Type B pancreatic cell (in vitro differentiated cells): ENCODE measurements around the gene ABCG5. TPM values are rescaled to one million over a fixed set of nuclear protein-coding genes. Genes with fewer than 3 reads are reported as not detected.

ENCODE experiments used
- DNase-seq: peaks from one replicate; pipeline ENCODE4 v3.0.0; 2021; ENCODE audit warnings: mixed read lengths; ENCODE audit not compliant: unreplicated experiment; ENCODE audit errors: extremely low spot score
- H3K27ac Mint-ChIP-seq: 2 replicates; pipeline ENCODE4 v1.8.0; 2021; ENCODE audit warnings: mild to moderate bottlenecking, mixed read lengths
- H3K27me3 Mint-ChIP-seq: 2 replicates; pipeline ENCODE4 v1.8.0; 2021; ENCODE audit warnings: mixed read lengths
- H3K36me3 Mint-ChIP-seq: 2 replicates; pipeline ENCODE4 v1.8.0; 2021; ENCODE audit warnings: mixed read lengths
- H3K4me1 Mint-ChIP-seq: one replicate; pipeline ENCODE4 v1.8.0; 2021; ENCODE audit warnings: mixed read lengths; ENCODE audit not compliant: unreplicated experiment
- H3K4me3 Mint-ChIP-seq: 2 replicates; pipeline ENCODE4 v1.8.0; 2021; ENCODE audit warnings: mild to moderate bottlenecking, mixed read lengths
- H3K9me3 Mint-ChIP-seq: 2 replicates; pipeline ENCODE4 v1.8.0; 2021; ENCODE audit warnings: mixed read lengths
- total RNA-seq: library from RNA; stranded (reverse); gene quantifications from 2 replicates; pipeline ENCODE4 v1.2.1, GENCODE V29; 2021; ENCODE audit warnings: low replicate concordance
- TF ChIP-seq, protein P1 (sequence below): fragments of 200-600 bp; sonication (generic); conservative IDR thresholded peaks from 2 replicates; pipeline ENCODE4 v1.5.0; 2021; ENCODE audit warnings: antibody characterized with exemption, mild to moderate bottlenecking

The ABCG5 gene
- total RNA-seq, 1 donor from 2014 or later: 0.10 TPM

DNA sequence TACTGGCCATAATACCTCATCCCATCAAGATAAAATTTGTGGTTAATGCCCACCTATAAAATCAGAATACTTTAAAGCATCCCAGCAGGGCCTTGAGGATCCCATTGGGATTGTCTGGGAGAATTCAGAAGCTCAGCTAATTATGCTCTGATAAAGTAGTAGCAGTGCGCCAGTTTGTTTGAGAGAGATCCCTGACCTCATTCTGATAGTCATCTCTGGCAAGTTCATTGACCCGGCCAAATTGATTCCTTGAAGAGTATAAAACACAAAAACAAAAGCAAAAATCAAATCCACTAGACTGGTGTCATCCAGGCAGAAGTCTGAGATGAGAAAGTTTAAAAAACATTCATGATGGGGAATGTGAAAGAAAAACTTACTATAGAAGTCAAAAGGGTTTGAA lies 14.1 kb downstream of the ABCG5 start:
- Mint-ChIP-seq H3K27me3 (peaks cover 18% of the 10 kb centered on the region), H3K4me3 (no peak overlapping the region)
- no peak for DNase-seq

DNA sequence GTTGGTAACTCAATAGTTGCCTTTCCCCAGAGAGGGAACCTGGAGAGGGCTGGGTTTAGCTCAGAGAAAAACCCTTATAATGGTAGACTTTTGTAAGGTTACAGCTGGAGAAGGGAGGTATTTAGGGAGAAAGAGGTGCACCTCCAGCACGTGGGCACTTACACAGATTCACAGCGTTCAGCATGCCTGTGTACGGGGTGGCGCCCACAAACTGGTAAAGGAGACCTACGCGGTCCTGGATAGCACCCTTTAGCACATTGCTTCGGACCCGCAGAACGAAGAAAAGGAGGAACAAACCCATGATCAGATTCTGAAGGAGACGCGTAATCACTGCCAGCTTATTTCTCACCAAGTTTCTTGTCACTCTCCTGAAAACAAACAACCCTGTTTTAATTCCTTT lies 14.9 kb downstream of the ABCG5 start:
- TF ChIP-seq, protein P1, sequence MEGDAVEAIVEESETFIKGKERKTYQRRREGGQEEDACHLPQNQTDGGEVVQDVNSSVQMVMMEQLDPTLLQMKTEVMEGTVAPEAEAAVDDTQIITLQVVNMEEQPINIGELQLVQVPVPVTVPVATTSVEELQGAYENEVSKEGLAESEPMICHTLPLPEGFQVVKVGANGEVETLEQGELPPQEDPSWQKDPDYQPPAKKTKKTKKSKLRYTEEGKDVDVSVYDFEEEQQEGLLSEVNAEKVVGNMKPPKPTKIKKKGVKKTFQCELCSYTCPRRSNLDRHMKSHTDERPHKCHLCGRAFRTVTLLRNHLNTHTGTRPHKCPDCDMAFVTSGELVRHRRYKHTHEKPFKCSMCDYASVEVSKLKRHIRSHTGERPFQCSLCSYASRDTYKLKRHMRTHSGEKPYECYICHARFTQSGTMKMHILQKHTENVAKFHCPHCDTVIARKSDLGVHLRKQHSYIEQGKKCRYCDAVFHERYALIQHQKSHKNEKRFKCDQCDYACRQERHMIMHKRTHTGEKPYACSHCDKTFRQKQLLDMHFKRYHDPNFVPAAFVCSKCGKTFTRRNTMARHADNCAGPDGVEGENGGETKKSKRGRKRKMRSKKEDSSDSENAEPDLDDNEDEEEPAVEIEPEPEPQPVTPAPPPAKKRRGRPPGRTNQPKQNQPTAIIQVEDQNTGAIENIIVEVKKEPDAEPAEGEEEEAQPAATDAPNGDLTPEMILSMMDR: no peak
- Mint-ChIP-seq H3K4me3 (no peak overlapping the region), H3K27ac (no peak overlapping the region), H3K36me3 (no peaks in the 10 kb centered on the region), H3K4me1 (no peaks in the 10 kb centered on the region), H3K27me3 (peaks cover 18% of the 10 kb centered on the region), H3K9me3 (no peaks in the 10 kb centered on the region)
- DNase-seq: no peak

More for the DNA sequence above, 14.1 kb downstream of the ABCG5 start:
- Mint-ChIP-seq H3K27ac (no peak overlapping the region), H3K4me1 (no peaks in the 10 kb centered on the region), H3K36me3 (no peaks in the 10 kb centered on the region), H3K9me3 (no peaks in the 10 kb centered on the region)
- TF ChIP-seq, protein P1: no peak

DNA sequence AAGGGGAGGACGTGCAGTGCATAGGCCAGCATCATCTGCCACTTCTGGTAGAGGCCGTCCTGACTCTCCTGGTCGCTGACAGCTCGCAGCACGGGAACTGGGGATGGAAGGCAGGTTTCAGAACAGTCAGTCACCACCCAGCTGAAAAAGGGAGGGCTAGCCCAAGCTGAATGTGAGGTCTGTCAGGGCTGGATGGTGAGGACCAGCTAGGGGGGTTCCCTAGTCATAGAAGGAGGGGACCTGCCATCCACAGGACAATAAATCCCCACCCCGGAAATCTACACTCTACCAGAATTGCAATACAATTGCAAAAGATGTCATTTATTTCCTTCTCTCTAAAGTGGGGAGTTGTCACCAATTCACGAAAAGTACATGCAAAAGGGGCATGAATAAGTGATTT lies 15.8 kb downstream of the ABCG5 start:
- Mint-ChIP-seq H3K36me3 (no peaks in the 10 kb centered on the region), H3K27me3 (peaks cover 18% of the 10 kb centered on the region), H3K4me1 (no peaks in the 10 kb centered on the region)

DNA sequence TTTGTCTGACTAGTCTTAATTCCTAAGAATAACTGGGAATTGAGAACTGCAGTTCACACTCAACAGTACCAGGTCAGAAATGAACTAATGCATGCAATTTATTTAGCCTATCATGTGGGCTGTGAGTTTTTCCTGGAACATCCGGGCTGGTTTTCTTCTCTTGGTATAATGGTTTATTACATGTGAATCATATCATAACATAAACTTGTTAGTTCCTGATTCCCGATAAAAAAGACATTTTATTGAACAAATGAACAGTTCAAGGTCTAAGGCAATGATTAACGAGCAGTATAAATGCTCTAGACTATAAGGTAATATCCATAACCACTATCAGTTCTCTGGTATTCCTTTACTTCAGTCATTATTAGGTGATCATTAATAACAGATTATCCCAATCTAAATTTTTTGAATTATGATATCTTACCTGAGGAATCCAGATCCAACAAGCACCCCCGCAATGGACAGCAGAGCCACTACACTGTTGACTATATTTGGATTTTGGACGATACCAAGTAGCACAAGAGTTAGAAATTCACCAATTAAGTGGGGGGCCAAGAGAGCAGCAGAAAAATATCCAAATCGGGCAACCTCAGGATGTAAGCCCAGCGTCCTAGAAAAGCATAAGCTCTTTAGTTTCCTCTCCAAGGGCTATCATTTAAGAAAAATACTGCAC lies 19.0 kb downstream of the ABCG5 start:
- Mint-ChIP-seq H3K27me3 (peaks cover 14% of the 10 kb centered on the region), H3K36me3 (peaks cover 10% of the 10 kb centered on the region), H3K9me3 (no peaks in the 10 kb centered on the region), H3K4me3 (no peak overlapping the region), H3K27ac (no peak overlapping the region), H3K4me1 (no peaks in the 10 kb centered on the region)
- TF ChIP-seq, protein P1: no peak
- DNase-seq: no peak

More for the DNA sequence above, 15.8 kb downstream of the ABCG5 start:
- H3K9me3 Mint-ChIP-seq: no peaks in the 10 kb centered on the region
- DNase-seq: no peak
- no peak overlapping the region for H3K4me3 Mint-ChIP-seq
- no peak overlapping the region for H3K27ac Mint-ChIP-seq
- TF ChIP-seq, protein P1: no peak

DNA sequence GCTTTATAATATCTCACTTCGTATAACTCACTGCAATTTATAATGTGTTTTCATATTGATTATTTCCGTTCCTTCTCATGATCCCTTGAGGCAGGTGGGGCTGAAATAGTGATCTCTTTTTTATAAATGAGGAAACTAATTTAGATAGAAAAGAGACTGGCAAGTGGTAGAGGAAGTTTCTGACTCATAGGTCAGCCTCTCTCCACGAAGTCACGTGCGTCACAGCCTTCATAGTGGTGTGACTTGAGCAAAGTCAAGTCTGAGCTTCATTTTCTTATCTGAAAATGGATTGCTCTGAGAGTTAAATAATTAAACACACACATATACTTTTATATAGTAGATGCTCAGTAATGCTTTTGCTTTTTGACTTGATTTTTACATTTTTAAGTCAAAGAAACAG lies 19.9 kb downstream of the ABCG5 start:
- no peak overlapping the region for H3K27ac Mint-ChIP-seq

More for the DNA sequence above, 19.9 kb downstream of the ABCG5 start:
- TF ChIP-seq, protein P1: no peak
- Mint-ChIP-seq H3K36me3 (peaks cover 10% of the 10 kb centered on the region), H3K27me3 (peaks cover 14% of the 10 kb centered on the region), H3K4me1 (no peaks in the 10 kb centered on the region), H3K9me3 (no peaks in the 10 kb centered on the region), H3K4me3 (no peak overlapping the region)
- no peak for DNase-seq
